ENCODE measurements around the gene ZNF236.

GRCh38 chr18:76881744-76882143 is 59.4 kb downstream of the ZNF236 start:
- TF ChIP-seq EP300 (IDR thresholded peaks at IDR 0.05) (no peak), CTCF (IDR thresholded peaks at IDR 0.05) (no peak), POLR2A (IDR thresholded peaks at IDR 0.05) (no peak)

All from sigmoid colon (tissue), 4 donors.